ENCODE measurements around the gene ITPR1. TPM values are rescaled to one million over a fixed set of nuclear protein-coding genes. Genes with fewer than 3 reads are reported as not detected.
"Not testable (repeated sequence)": the region's sequence is repeated elsewhere in the genome, so short reads cannot be mapped to it uniquely, and the experiment has no call there.

ITPR1 gene
- total RNA-seq, 3 donors from 2014 or later = 10.7 to 80.2 (median 20.7) TPM

- ATAC-seq (no peak), DNase-seq (no peak)
- Histone ChIP-seq H3K4me1 (ENCODE audit: low read depth) (no peaks in the 10 kb centered on the region), H3K9me3 (no peaks in the 10 kb centered on the region), H3K4me3 (no peak overlapping the region), H3K36me3 (ENCODE audit: low read depth) (no peaks in the 10 kb centered on the region)
- intact Hi-C loops (cut with DNase I, micrococcal nuclease) = no loop called here
- TF ChIP-seq, protein P1, sequence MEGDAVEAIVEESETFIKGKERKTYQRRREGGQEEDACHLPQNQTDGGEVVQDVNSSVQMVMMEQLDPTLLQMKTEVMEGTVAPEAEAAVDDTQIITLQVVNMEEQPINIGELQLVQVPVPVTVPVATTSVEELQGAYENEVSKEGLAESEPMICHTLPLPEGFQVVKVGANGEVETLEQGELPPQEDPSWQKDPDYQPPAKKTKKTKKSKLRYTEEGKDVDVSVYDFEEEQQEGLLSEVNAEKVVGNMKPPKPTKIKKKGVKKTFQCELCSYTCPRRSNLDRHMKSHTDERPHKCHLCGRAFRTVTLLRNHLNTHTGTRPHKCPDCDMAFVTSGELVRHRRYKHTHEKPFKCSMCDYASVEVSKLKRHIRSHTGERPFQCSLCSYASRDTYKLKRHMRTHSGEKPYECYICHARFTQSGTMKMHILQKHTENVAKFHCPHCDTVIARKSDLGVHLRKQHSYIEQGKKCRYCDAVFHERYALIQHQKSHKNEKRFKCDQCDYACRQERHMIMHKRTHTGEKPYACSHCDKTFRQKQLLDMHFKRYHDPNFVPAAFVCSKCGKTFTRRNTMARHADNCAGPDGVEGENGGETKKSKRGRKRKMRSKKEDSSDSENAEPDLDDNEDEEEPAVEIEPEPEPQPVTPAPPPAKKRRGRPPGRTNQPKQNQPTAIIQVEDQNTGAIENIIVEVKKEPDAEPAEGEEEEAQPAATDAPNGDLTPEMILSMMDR (IDR thresholded peaks at IDR 0.05) = no peak
These were observed 102.6 kb downstream of the ITPR1 start for GRCh38 chr3:4595710-4596113.

DNA sequence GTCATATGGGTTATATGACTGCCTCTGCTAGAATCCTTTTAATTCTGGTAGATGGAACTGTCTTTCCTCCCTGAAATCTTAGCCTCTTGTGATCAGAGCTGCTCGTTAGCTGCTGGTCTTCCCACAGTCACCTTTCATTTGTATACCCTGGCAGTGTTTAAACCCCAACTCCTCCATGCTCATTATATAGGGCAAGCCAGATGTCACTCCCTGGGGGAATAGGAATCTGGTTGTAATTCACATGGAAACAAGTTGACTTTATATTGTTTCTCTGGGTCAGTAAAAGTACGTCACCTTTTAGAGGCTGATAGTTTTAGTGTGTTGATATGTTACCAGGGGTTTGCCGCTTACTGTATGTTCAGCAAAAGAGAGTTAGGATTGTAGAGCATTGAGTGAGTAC lies 103.5 kb downstream of the ITPR1 start:
- TF ChIP-seq, protein P1 (IDR thresholded peaks at IDR 0.05) = no peak
- H3K4me3 ChIP-seq = no peak overlapping the region
- H3K36me3 ChIP-seq (ENCODE audit: low read depth) = no peaks in the 10 kb centered on the region
- intact Hi-C loops (cut with DNase I, micrococcal nuclease) = no loop called here
- no peaks in the 10 kb centered on the region for H3K9me3 ChIP-seq
- DNase-seq (no peak), ATAC-seq (no peak)
- H3K4me1 ChIP-seq (ENCODE audit: low read depth) = no peaks in the 10 kb centered on the region

DNA sequence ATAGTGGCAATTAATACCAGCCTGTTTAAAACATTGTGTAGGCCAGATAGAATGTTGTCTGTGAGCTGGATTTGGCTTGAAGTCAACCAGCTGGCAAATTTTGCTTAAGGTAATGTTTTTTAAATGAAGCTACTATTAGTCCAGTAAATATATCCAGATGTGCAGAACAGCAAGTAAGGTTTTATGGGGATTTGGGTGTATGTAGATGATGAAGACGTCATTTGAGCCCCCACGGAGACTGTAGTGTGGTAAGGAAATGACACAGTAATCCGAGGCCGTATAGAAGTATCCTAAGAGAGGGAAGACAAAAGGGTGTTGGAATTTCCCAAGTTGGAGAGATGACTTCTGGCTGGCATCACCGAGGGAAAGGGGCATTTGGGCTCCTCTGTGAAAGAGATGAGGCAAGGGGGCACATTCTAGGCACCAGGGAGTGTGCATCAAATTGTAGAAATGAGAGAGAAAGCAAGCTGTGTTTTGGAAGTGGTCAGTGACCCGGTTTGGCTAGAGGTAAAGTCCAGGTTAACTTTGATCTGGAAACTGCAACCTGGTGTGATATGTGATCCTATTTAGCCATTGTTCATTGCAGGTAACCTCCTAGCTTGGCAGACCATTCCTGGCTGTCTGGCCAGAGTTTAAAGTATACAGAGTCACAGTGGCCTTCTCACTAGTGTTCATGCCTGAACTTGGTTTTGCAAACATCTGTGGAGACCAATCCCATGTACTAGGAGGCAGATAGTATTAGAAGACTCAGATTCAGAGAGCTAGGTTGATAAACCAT lies 104.2 kb downstream of the ITPR1 start:
- H3K9me3 ChIP-seq = no peaks in the 10 kb centered on the region
- TF ChIP-seq, protein P1 (IDR thresholded peaks at IDR 0.05) = no peak
- intact Hi-C loops (cut with DNase I, micrococcal nuclease) = no loop called here
- H3K36me3 ChIP-seq (ENCODE audit: low read depth) = no peaks in the 10 kb centered on the region
- no peak for DNase-seq
- H3K4me1 ChIP-seq (ENCODE audit: low read depth) = no peaks in the 10 kb centered on the region
- H3K4me3 ChIP-seq = no peak overlapping the region
- no peak for ATAC-seq

- H3K4me3 ChIP-seq; intact Hi-C loops (cut with DNase I, micrococcal nuclease); H3K36me3 ChIP-seq (ENCODE audit: low read depth); H3K4me1 ChIP-seq (ENCODE audit: low read depth); ATAC-seq; H3K9me3 ChIP-seq; DNase-seq: not testable (repeated sequence)
These were observed 105.1 kb downstream of the ITPR1 start for GRCh38 chr3:4598232-4598631.

GRCh38 chr3:4599612-4600011 lies 106.5 kb downstream of the ITPR1 start:
- no peak for ATAC-seq
- H3K9me3 ChIP-seq = no peaks in the 10 kb centered on the region

GRCh38 chr3:4600493-4600892 lies 107.3 kb downstream of the ITPR1 start:
- Histone ChIP-seq H3K4me3 (no peak overlapping the region), H3K9me3 (no peaks in the 10 kb centered on the region), H3K4me1 (ENCODE audit: low read depth) (no peaks in the 10 kb centered on the region), H3K36me3 (ENCODE audit: low read depth) (no peaks in the 10 kb centered on the region)
- ATAC-seq = no peak
- intact Hi-C loops (cut with DNase I, micrococcal nuclease) = no loop called here
- TF ChIP-seq, protein P1 (IDR thresholded peaks at IDR 0.05) = no peak
- DNase-seq = no peak

More at GRCh38 chr3:4599612-4600011, 106.5 kb downstream of the ITPR1 start:
- Histone ChIP-seq H3K36me3 (ENCODE audit: low read depth) (no peaks in the 10 kb centered on the region), H3K4me3 (no peak overlapping the region), H3K4me1 (ENCODE audit: low read depth) (no peaks in the 10 kb centered on the region)
- TF ChIP-seq, protein P1 (IDR thresholded peaks at IDR 0.05) = no peak
- no peak for DNase-seq
- intact Hi-C loops (cut with DNase I, micrococcal nuclease) = no loop called here
